Nephron progenitor cell (in vitro differentiated cells): ENCODE measurements around the gene CTSC.

Source experiments
- DNase-seq: peaks from one replicate; pipeline ENCODE4 v3.0.0; 2021
- H3K27ac Mint-ChIP-seq: 2 replicates; pipeline ENCODE4 v1.8.0; 2021; ENCODE audit warnings: mild to moderate bottlenecking, moderate library complexity, mixed read lengths
- H3K27me3 Mint-ChIP-seq: 2 replicates; pipeline ENCODE4 v1.8.0; 2021; ENCODE audit warnings: mild to moderate bottlenecking, low read depth, mixed read lengths; ENCODE audit not compliant: poor library complexity
- H3K36me3 Mint-ChIP-seq: 2 replicates; pipeline ENCODE4 v1.8.0; 2021; ENCODE audit warnings: low read depth, mixed read lengths
- H3K4me1 Mint-ChIP-seq: 2 replicates; pipeline ENCODE4 v1.8.0; 2021; ENCODE audit warnings: mixed read lengths
- H3K4me3 Mint-ChIP-seq: 2 replicates; pipeline ENCODE4 v1.8.0; 2021; ENCODE audit warnings: mild to moderate bottlenecking, moderate library complexity, mixed read lengths
- H3K9me3 Mint-ChIP-seq: 2 replicates; pipeline ENCODE4 v1.8.0; 2021; ENCODE audit warnings: mild to moderate bottlenecking, moderate library complexity, mixed read lengths
- TF ChIP-seq, protein P1 (sequence below): fragments of 200-600 bp; sonication (generic); IDR thresholded peaks from 2 replicates; pipeline ENCODE4 v1.5.0; 2021; ENCODE audit warnings: antibody characterized with exemption

CTSC gene

DNA sequence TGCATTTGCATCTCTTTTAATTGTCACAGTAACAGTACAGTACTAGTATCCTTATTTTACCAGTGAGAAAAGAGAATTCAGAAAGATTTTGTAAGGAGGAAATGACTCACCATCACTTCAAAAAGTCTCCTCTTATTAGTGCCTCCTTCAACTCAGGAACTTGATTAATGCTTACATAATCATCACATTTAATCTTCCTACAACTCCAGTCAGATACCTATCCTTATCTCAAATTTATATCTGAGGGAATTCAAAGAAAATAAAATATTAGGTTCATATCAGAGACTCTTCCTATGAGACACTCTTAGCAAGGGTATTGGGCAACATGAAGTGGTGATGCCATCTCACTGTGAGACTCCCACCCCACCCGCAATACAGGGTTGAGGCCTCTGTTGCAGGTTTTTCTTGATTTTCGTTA is 26.1 kb upstream of the CTSC start:
- Mint-ChIP-seq H3K27me3 (peaks cover 2% of the 10 kb centered on the region), H3K4me1 (no peaks in the 10 kb centered on the region), H3K36me3 (no peaks in the 10 kb centered on the region), H3K27ac (no peak overlapping the region), H3K4me3 (no peak overlapping the region), H3K9me3 (no peaks in the 10 kb centered on the region)
- TF ChIP-seq, protein P1, sequence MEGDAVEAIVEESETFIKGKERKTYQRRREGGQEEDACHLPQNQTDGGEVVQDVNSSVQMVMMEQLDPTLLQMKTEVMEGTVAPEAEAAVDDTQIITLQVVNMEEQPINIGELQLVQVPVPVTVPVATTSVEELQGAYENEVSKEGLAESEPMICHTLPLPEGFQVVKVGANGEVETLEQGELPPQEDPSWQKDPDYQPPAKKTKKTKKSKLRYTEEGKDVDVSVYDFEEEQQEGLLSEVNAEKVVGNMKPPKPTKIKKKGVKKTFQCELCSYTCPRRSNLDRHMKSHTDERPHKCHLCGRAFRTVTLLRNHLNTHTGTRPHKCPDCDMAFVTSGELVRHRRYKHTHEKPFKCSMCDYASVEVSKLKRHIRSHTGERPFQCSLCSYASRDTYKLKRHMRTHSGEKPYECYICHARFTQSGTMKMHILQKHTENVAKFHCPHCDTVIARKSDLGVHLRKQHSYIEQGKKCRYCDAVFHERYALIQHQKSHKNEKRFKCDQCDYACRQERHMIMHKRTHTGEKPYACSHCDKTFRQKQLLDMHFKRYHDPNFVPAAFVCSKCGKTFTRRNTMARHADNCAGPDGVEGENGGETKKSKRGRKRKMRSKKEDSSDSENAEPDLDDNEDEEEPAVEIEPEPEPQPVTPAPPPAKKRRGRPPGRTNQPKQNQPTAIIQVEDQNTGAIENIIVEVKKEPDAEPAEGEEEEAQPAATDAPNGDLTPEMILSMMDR: no peak
- DNase-seq: no peak

- TF ChIP-seq, protein P1: no peak
- Mint-ChIP-seq H3K9me3 (no peaks in the 10 kb centered on the region), H3K27ac (no peak overlapping the region), H3K4me3 (no peak overlapping the region), H3K4me1 (no peaks in the 10 kb centered on the region), H3K27me3 (peaks cover 2% of the 10 kb centered on the region), H3K36me3 (no peaks in the 10 kb centered on the region)
- no peak for DNase-seq
These were observed 25.5 kb upstream of the CTSC start for GRCh38 chr11:88363004-88363403.

DNA sequence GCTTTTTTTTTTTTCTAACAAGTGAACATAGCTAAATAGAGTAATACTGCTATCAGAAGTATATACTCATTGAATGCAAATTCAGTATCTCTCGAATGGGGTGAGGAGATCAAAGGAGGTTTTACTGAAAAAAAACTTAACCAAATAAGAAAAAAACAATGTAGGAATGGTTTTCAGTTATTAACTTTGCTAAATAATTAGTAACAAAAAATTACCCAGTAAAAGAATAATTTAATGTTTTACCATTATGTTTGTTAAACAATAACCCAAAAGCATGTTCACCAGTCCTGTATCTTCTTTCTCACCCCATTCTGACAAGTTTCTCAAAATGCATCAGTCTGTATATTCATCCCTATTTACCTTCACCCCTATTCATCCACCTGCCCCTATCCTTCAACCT is 22.6 kb upstream of the CTSC start:
- no peaks in the 10 kb centered on the region for H3K36me3 Mint-ChIP-seq

DNA sequence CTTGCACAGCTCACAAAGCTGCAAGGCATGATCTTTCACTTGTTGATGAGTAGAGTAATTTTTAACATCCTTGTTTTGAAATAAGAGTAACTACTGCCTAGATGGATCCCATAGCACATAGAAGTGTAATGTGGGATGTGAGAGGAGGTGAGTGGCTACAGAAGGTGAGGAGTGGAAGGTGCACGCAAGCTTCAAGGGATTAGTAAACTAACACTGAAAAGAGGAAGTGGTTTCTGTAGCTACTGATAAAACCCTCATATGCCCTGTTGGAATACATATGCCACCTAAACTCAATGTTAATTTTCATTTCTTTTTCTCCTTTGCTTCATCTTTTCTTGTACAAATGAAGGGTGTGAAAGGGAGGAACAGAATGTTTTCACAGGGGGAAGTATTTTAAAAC is 22.0 kb upstream of the CTSC start:
- peaks cover 5% of the 10 kb centered on the region for H3K4me1 Mint-ChIP-seq
- H3K9me3 Mint-ChIP-seq: no peaks in the 10 kb centered on the region

More for the DNA sequence above, 22.6 kb upstream of the CTSC start:
- no peak for DNase-seq
- Mint-ChIP-seq H3K27ac (no peak overlapping the region), H3K27me3 (peaks cover 2% of the 10 kb centered on the region), H3K4me1 (peaks cover 5% of the 10 kb centered on the region), H3K9me3 (no peaks in the 10 kb centered on the region), H3K4me3 (no peak overlapping the region)
- TF ChIP-seq, protein P1: no peak

GRCh38 chr11:88359114-88359513 is 21.6 kb upstream of the CTSC start:
- TF ChIP-seq, protein P1: no peak
- DNase-seq: no peak
- Mint-ChIP-seq H3K4me3 (no peak overlapping the region), H3K4me1 (peaks cover 5% of the 10 kb centered on the region), H3K27me3 (peaks cover 2% of the 10 kb centered on the region), H3K36me3 (no peaks in the 10 kb centered on the region), H3K9me3 (no peaks in the 10 kb centered on the region), H3K27ac (no peak overlapping the region)

More for the DNA sequence above, 22.0 kb upstream of the CTSC start:
- H3K4me3 Mint-ChIP-seq: no peak overlapping the region
- TF ChIP-seq, protein P1: no peak
- DNase-seq: no peak
- no peak overlapping the region for H3K27ac Mint-ChIP-seq
- H3K27me3 Mint-ChIP-seq: peaks cover 2% of the 10 kb centered on the region
- H3K36me3 Mint-ChIP-seq: no peaks in the 10 kb centered on the region

DNA sequence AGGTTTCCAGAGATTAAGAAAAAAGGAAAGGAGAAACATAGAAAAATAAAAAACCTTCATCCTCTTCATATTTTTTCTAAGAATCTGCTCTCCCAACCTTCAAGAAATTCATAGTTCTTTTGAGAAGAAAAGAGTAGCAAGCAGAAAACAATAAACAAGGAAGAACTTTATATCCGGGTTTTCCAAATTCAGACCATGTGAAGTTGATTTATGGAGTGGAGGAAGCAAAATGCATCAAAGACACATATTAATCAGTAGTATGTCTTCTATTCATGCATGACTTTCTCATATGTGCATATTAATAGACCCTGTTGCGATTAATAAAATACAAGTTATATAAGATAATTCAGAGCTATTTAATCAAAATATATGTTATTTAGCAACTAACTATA is 20.5 kb upstream of the CTSC start:
- Mint-ChIP-seq H3K4me3 (no peak overlapping the region), H3K27me3 (peaks cover 2% of the 10 kb centered on the region), H3K9me3 (no peaks in the 10 kb centered on the region), H3K36me3 (no peaks in the 10 kb centered on the region), H3K4me1 (peaks cover 5% of the 10 kb centered on the region), H3K27ac (no peak overlapping the region)
- TF ChIP-seq, protein P1: no peak
- DNase-seq: no peak
